SU-DHL-6 (cell line): Measurements from ENCODE around the gene STYX.

Experiments used
- H2AFZ ChIP-seq: fragments of 200-600 bp; sonication (generic); 2 replicates; pipeline ENCODE4 v1.6.1; 2014; ENCODE audit warnings: low read depth, mild to moderate bottlenecking, moderate library complexity, mixed read lengths, antibody characterized with exemption, low read length; ENCODE audit not compliant: severe bottlenecking
- H3F3A ChIP-seq: fragments of 200-600 bp; shearing (Covaris generic); 2 replicates; pipeline ENCODE4 v1.6.0; 2016; ENCODE audit warnings: antibody characterized with exemption, mild to moderate bottlenecking; ENCODE audit not compliant: insufficient read depth
- H3K27ac ChIP-seq: fragments of 200-600 bp; sonication (generic); 2 replicates; pipeline ENCODE4 v1.5.1; 2016; ENCODE audit warnings: low read depth, mild to moderate bottlenecking, low read length, moderate library complexity, mixed read lengths
- H3K27me3 ChIP-seq: fragments of 200-600 bp; sonication (generic), shearing (Covaris generic); 2 replicates; pipeline ENCODE4 v1.6.0; 2014; ENCODE audit warnings: mild to moderate bottlenecking, low read length
- H3K36me3 ChIP-seq: fragments of 200-600 bp; sonication (generic); 2 replicates; pipeline ENCODE4 v1.6.1; 2014; ENCODE audit warnings: mild to moderate bottlenecking, low read length, mixed read lengths
- H3K4me2 ChIP-seq: fragments of 300-600, 200-600 bp; shearing (Covaris generic), sonication (generic); 2 replicates; pipeline ENCODE4 v1.6.0; 2014; ENCODE audit warnings: low read length, low read depth, mild to moderate bottlenecking; ENCODE audit not compliant: poor library complexity, severe bottlenecking
- H3K4me3 ChIP-seq: fragments of 200-600 bp; sonication (generic); 2 replicates; pipeline ENCODE4 v1.5.1; 2014; ENCODE audit warnings: antibody characterized with exemption, low read length, mild to moderate bottlenecking, mixed read lengths; ENCODE audit not compliant: insufficient read depth, poor library complexity, severe bottlenecking
- H3K79me2 ChIP-seq: fragments of 200-600 bp; sonication (generic); 2 replicates; pipeline ENCODE4 v1.6.1; 2014; ENCODE audit warnings: mild to moderate bottlenecking, low read length, moderate library complexity; ENCODE audit not compliant: insufficient read depth
- H3K9ac ChIP-seq: fragments of 200-600 bp; sonication (generic); 2 replicates; pipeline ENCODE4 v1.7.0; 2014; ENCODE audit warnings: mild to moderate bottlenecking, low read length
- H3K9me2 ChIP-seq: fragments of 200-600 bp; sonication (generic); replicated peaks from 2 replicates; pipeline ENCODE4 v1.6.1; 2014; ENCODE audit warnings: low read length; ENCODE audit not compliant: insufficient read depth
- H3K9me3 ChIP-seq: fragments of 200-600 bp; sonication (generic); 2 replicates; pipeline ENCODE4 v1.6.1; 2014; ENCODE audit warnings: low read length, mixed read lengths; ENCODE audit not compliant: insufficient read depth
- H4K20me1 ChIP-seq: fragments of 200-600 bp; sonication (generic); 2 replicates; pipeline ENCODE4 v1.6.1; 2014; ENCODE audit warnings: low read depth, mild to moderate bottlenecking, antibody characterized with exemption, low read length, moderate library complexity, mixed read lengths
- EZH2phosphoT487 ChIP-seq: fragments of 200-600 bp; sonication (generic), shearing (Covaris generic); conservative IDR thresholded peaks from 2 replicates; pipeline ENCODE4 v1.6.1; 2018; ENCODE audit warnings: mild to moderate bottlenecking, antibody characterized with exemption, low read length, moderate library complexity, mixed read lengths
- TF ChIP-seq, protein P1 (sequence below): fragments of 200-600 bp; sonication (generic); IDR thresholded peaks from one replicate; pipeline ENCODE4 v1.5.1; 2017; ENCODE audit warnings: antibody characterized with exemption, mild to moderate bottlenecking, low read length, moderate library complexity; ENCODE audit not compliant: insufficient read depth, poor library complexity, severe bottlenecking

STYX gene

DNA sequence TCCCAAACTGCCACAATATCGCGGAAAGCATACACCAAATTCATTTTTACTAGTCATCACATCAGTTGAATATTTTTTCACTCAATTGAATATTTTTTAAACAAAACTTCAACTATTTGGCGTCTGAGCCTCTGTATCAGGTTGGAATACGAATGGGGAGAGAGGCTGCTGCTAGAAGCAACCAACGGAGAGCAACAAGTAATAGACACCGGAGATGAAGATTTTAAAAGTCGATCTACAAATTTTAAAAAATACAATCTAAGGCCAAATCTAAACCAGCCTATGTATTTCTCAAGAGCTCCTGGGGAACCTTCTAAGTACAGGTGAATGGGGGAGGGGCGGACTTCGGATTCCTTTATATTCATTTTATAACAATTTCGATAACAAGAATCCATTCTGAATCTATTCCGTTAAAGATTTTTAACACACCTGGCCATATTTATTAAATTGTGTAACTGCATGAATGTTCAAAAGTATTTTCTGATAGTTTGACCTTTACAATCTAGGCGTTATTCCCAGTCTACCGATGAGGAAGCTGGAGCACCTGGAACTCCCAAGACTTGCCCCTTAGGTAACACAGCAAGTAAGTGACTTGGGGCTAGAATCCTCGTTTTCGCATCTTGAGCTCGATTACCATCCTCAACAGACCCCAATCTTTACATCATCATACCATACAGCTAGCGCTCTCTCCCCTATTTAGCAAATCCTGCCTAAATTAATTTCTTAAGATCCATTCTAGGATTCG lies 60.2 kb downstream of the STYX start:
- no peaks in the 10 kb centered on the region for H3K27me3 ChIP-seq
- H3K4me3 ChIP-seq, result peak overlapping the region; percentile 74
- no peak overlapping the region for H3K27ac ChIP-seq
- peaks cover 15% of the 10 kb centered on the region; the same call in 1 of the 2 replicates for H3K79me2 ChIP-seq
- peak overlapping the region; percentile 78 for H3K9ac ChIP-seq
- H3K4me2 ChIP-seq, result peak overlapping the region; percentile 74
- peaks cover 18% of the 10 kb centered on the region for H3F3A ChIP-seq
- TF ChIP-seq, protein P1, sequence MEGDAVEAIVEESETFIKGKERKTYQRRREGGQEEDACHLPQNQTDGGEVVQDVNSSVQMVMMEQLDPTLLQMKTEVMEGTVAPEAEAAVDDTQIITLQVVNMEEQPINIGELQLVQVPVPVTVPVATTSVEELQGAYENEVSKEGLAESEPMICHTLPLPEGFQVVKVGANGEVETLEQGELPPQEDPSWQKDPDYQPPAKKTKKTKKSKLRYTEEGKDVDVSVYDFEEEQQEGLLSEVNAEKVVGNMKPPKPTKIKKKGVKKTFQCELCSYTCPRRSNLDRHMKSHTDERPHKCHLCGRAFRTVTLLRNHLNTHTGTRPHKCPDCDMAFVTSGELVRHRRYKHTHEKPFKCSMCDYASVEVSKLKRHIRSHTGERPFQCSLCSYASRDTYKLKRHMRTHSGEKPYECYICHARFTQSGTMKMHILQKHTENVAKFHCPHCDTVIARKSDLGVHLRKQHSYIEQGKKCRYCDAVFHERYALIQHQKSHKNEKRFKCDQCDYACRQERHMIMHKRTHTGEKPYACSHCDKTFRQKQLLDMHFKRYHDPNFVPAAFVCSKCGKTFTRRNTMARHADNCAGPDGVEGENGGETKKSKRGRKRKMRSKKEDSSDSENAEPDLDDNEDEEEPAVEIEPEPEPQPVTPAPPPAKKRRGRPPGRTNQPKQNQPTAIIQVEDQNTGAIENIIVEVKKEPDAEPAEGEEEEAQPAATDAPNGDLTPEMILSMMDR, result no peak
- no peak for TF ChIP-seq EZH2phosphoT487
- peak overlapping the region; percentile 91 for H2AFZ ChIP-seq
- H3K36me3 ChIP-seq, result no peaks in the 10 kb centered on the region
- no peaks in the 10 kb centered on the region for H4K20me1 ChIP-seq
- no peaks in the 10 kb centered on the region for H3K9me3 ChIP-seq
- no peaks in the 10 kb centered on the region for H3K9me2 ChIP-seq

DNA sequence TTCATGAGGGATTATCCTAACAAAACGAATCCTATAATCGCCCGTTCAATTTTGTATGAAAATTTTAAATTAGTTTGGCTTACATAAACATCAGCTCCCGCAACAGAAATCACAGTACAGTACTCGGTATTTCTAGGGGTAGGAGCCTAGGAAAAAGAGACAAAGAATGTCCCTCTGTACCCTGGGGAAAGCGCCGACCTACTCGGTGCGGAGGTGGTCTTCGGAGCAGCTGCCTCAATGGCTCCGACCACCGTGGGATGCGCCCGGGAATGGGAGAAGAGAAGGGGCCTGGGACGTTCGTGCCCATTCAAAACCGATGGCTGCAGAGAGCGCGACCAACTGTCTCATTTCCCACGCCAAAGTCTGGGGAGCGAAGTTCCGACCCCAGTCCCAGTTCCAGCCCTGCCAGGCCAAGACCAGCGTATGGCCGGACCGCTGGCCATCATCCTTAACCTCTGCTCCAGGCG lies 60.8 kb downstream of the STYX start:
- no peaks in the 10 kb centered on the region for H3K9me3 ChIP-seq
- no peaks in the 10 kb centered on the region for H3K36me3 ChIP-seq
- H3K27ac ChIP-seq, result 0 out of 2 replicates have a peak overlapping the region, but pooled peaks have one; percentile 12
- peak overlapping the region; percentile 78 for H3K9ac ChIP-seq
- peak overlapping the region; percentile 74 for H3K4me3 ChIP-seq
- H3F3A ChIP-seq, result peaks cover 18% of the 10 kb centered on the region
- H3K79me2 ChIP-seq, result peaks cover 15% of the 10 kb centered on the region; the same call in 1 of the 2 replicates
- no peaks in the 10 kb centered on the region for H3K27me3 ChIP-seq
- peak overlapping the region; percentile 91 for H2AFZ ChIP-seq
- no peaks in the 10 kb centered on the region for H3K9me2 ChIP-seq
- TF ChIP-seq, protein P1, result no peak
- TF ChIP-seq EZH2phosphoT487, result no peak
- peak overlapping the region; percentile 74 for H3K4me2 ChIP-seq
- H4K20me1 ChIP-seq, result no peaks in the 10 kb centered on the region

DNA sequence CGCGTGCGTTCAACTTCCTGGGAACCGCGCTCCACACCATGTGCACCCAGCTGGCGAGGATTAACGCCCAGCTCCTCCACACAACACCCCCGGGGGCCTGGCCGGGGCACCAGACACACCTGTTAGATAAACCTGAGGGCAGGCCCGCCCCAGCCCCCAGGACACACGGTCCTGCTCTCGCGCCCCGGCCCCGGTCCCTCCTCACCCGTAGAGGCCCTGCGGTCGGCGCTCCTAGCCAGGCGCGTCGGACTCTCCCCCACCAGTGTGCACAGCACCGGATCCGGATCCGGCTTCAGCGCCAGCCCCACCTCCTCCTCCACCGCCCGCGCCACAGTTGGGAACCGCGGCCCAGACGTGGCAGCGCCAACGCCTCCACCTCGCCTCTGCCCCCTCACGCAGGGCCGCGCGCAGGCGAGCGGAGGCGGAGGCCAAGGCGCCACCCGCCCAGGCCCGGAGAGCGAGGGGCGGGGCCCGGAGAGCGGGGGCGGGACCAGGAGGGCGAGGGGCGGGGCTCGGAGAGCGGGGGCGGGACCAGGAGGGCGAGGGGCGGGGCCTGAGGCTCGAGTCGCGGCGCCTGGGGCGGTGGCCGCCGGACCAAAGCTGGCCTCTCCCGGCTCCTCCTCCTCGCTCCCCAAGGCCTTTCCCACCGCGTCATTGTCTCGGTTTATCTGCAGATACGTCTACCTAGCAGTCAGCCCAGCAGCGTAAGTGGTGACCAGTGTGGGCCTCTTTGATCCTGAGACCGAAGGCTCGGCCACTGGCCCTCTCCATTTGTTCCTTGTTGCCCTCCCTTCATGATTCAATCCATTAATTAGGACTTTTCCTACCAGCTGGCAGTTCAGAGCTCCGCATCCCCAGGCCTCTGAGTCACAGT lies 61.5 kb downstream of the STYX start, which contains the start of gene GNPNAT1:
GNPNAT1 (minus strand) TSS at position 385 of the 874 bp plus-strand sequence. CDS start 6,957 bp downstream, outside the sequence.
- no peaks in the 10 kb centered on the region for H3K27me3 ChIP-seq
- no peaks in the 10 kb centered on the region for H3K9me3 ChIP-seq
- TF ChIP-seq, protein P1, result no peak
- TF ChIP-seq EZH2phosphoT487, result no peak
- peaks cover 15% of the 10 kb centered on the region; the same call in 1 of the 2 replicates for H3K79me2 ChIP-seq
- no peaks in the 10 kb centered on the region for H3K36me3 ChIP-seq
- H3K4me2 ChIP-seq, result peak within 1 kb of the TSS; percentile 74
- peak within 1 kb of the TSS; percentile 78 for H3K9ac ChIP-seq
- 0 out of 2 replicates have a peak within 1 kb of the TSS, but pooled peaks have one; percentile 12 for H3K27ac ChIP-seq
- peak within 1 kb of the TSS; percentile 91 for H2AFZ ChIP-seq
- H3K9me2 ChIP-seq, result no peaks in the 10 kb centered on the region
- H4K20me1 ChIP-seq, result no peaks in the 10 kb centered on the region
- peak within 1 kb of the TSS; percentile 74 for H3K4me3 ChIP-seq
- H3F3A ChIP-seq, result peaks cover 18% of the 10 kb centered on the region
